Small intestine (tissue), 7 donors: ENCODE measurements around the gene HEPN1. TPM values are rescaled to one million over a fixed set of nuclear protein-coding genes. Genes with fewer than 3 reads are reported as not detected.
A peak's percentile ranks its signal among the peaks of the same experiment; 100 is the strongest.

Experiments
- DNase-seq, 2 donors: peaks; one replicate each; pipeline versions ENCODE4 v3.0.0 to v3.0.0-alpha.2; 2013
- FAIRE-seq: peaks from 2 replicates; lab custom pipeline; 2012; peaks lifted over from hg19 to GRCh38; lab: Jason Lieb, UNC
- H3K27ac ChIP-seq, 3 donors: one replicate each; pipeline ENCODE4 v1.5.1; 2013; ENCODE audit warnings: low read length in 2 of 3, mild to moderate bottlenecking in 2 of 3, control low read depth in 1 of 3, inconsistent platforms in 1 of 3, low read depth in 1 of 3, moderate library complexity in 1 of 3
- H3K27me3 ChIP-seq, 3 donors: one replicate each; pipeline ENCODE4 v1.6.1; 2013; ENCODE audit warnings: low read length in 3 of 3, inconsistent platforms in 1 of 3; ENCODE audit not compliant: control insufficient read depth in 3 of 3, insufficient read depth in 3 of 3
- H3K36me3 ChIP-seq, 3 donors: one replicate each; pipeline ENCODE4 v1.6.1; 2013; ENCODE audit warnings: low read length in 3 of 3, inconsistent platforms in 1 of 3, low read depth in 1 of 3, mild to moderate bottlenecking in 1 of 3, moderate library complexity in 1 of 3; ENCODE audit not compliant: control insufficient read depth in 3 of 3, insufficient read depth in 2 of 3
- H3K4me1 ChIP-seq, 3 donors: one replicate each; pipeline ENCODE4 v1.6.1; 2013; ENCODE audit warnings: low read length in 2 of 3, inconsistent platforms in 1 of 3, low read depth in 1 of 3, mild to moderate bottlenecking in 1 of 3, moderate library complexity in 1 of 3; ENCODE audit not compliant: control insufficient read depth in 3 of 3, insufficient read depth in 2 of 3
- H3K4me3 ChIP-seq, 3 donors: one replicate each; pipeline ENCODE4 v1.5.1; 2013; ENCODE audit warnings: low read length in 3 of 3, control low read depth in 1 of 3, inconsistent platforms in 1 of 3, low read depth in 1 of 3, mild to moderate bottlenecking in 1 of 3, moderate library complexity in 1 of 3
- H3K9me3 ChIP-seq, 2 donors: one replicate each; pipeline ENCODE4 v1.6.1; 2013; ENCODE audit warnings: low read depth in 1 of 2, low read length in 1 of 2; ENCODE audit not compliant: control insufficient read depth in 2 of 2, insufficient read depth in 1 of 2
- WGBS, 3 donors: extraction: QIAGEN DNeasy Blood & Tissue Kit; methylation state at CpG; one replicate each; pipeline ENCODE4 v1.1.7; 2013; 5-methylcytosine and 5-hydroxymethylcytosine counted together
- polyA plus RNA-seq, 4 donors: library from polyadenylated mRNA; stranded (reverse) in 3 of 4; unstranded in 1 of 4; fragments of 200-250 nt in 3 of 4; fragments of 120-200 nt in 1 of 4; gene quantifications; one replicate each; pipeline versions ENCODE4 v1.2.1 to v1.2.3, GENCODE V29; 2013
- donor health status: healthy with polysubstance abuse.
- donor health status: control.
- donor health status: control.
- donor health status: Bipolar disorder and iron deficiency.
- donor health status: healthy.

HEPN1 gene
- polyA plus RNA-seq, 4 donors: 0.06 TPM; not detected in 3

DNA sequence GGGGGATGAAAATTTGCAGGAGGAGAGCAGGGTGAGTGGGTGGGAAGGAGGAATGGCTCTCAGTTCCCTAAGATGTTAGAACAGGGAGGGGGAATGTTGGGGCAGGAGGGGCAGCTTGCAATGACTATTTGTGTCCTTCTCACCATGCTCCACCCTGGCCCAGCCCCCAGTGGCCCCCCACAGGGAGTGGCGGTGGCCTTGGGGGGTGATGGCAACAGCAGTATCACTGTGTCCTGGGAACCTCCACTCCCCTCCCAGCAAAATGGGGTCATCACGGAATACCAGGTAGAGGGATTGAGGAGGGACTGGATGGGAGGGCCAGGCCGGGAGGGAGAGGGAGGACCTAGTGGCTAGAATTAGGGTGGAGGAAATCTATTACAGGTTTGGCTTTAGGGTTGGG lies 43.6 kb upstream of the HEPN1 start:
- Histone ChIP-seq H3K36me3 (no peaks in the 10 kb centered on the region), H3K27me3 (peaks cover 0 to 69% (median 15%) of the 10 kb centered on the region in 3 donors), H3K4me3 (no peak overlapping the region), H3K9me3 (no peaks in the 10 kb centered on the region), H3K27ac (no peak overlapping the region), H3K4me1 (peaks cover 2 to 15% (median 4%) of the 10 kb centered on the region in 3 donors)
- FAIRE-seq (no peak), DNase-seq (no peak)
- 54 to 55% (median 54%) methylated on average over 3 of the region's 3 CpGs for WGBS, 3 donors

DNA sequence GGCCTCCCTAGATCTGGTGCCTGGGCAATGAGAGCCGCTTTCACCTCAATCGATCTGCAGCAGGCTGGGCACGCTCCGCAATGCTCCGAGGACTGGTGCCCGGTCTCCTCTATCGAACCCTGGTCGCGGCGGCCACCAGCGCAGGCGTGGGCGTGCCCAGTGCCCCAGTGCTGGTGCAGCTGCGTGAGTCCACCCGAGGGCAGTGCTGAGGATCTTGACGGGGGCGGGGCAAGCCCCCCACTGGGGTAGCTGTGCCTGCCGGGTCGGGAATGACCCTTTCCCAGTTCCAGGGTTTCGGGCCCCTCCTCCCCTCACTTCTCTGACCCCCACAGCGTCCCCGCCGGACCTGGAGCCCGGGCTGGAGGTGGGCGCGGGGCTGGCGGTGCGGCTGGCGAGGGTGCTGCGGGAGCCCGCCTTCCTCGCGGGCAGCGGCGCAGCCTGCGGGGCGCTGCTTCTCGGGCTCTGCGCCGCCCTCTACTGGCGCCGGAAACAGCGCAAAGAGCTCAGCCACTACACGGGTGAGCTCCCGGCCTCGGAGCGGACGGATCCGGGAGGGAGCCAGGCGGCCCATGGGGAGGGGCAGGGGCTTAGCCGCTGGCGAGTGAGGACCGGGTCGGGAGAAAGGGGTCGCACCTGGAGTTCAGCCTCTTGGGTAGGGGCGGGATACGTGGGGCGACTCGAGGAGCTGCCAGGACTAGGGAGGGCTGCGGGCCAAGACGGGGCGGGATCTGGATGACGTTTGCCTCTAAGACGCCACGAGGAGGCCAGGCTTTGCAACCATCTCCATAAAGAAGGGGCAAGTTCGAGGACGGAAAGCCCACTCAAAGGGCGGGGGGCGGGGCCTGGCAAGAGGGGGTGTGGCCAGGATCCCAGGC lies 42.9 kb upstream of the HEPN1 start:
- Histone ChIP-seq H3K27me3 (peaks cover 0 to 61% (median 9%) of the 10 kb centered on the region in 3 donors), H3K4me1 (peaks cover 2 to 15% (median 4%) of the 10 kb centered on the region in 3 donors), H3K4me3 (peak overlapping the region; percentile 33 to 64 (median 59)), H3K27ac (peak overlapping the region; percentile 59 to 94 (median 82)), H3K36me3 (no peaks in the 10 kb centered on the region), H3K9me3 (no peaks in the 10 kb centered on the region)
- FAIRE-seq (no peak), DNase-seq (peak; percentile 79 to 95)
- WGBS, 3 donors: 1 to 3% (median 1%) methylated on average over 58 to 69 of the region's 69 CpGs

DNA sequence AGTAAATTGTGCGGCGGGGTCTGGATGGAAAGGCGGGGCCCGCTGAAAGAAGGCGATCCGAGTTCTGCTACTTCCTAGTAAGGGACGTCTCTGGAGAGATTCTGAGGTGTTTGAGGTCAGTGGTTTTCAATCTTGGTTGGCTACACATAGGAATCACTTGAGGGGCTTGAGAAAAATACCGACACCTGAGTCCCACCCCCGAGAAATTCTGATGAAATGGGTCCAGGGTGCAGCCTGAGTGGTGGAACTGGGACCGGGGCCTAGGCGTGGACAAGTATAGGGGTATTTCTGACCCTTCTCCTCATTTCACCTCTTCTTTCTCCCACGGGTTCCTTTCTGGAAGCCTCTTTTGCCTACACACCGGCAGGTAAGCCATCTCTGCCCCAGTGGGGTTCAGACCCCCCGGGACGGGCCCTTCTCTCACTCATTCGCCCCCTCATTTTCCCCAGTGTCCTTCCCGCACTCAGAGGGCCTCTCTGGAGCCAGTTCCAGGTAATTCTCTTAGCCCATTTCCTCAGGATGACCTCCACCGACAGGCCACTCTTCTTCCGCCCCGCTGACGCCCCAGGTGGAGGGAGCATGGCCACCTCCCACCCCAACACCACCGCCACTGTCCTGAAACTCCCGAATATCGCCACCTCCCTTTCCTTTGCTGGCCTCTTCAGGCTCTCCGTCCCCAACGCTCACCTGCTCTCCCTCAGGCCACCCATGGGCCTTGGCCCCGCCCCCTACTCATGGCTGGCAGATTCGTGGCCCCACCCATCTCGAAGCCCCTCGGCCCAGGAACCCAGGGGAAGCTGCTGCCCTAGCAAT lies 42.0 kb upstream of the HEPN1 start:
- peak overlapping the region in 1 of 3 donors; percentile 94 for H3K27ac ChIP-seq

DNA sequence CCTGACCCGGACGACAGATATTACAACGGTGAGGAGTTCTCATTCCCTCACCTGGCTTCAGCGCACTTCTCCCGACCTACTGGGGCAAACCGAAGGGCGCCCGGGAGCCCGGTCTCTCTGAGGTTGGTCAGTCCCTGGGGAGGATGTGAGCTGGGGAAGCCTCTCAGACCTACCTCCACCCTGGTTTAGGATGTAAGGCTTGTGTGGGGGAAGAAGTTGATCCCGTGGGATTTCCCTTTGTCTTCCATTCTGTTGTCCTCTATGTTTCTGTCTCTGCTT lies 41.5 kb upstream of the HEPN1 start:
- FAIRE-seq: no peak
- Histone ChIP-seq H3K9me3 (no peaks in the 10 kb centered on the region), H3K4me3 (peak overlapping the region in 1 of 3 donors; percentile 64), H3K27ac (no peak overlapping the region), H3K4me1 (peaks cover 6 to 15% (median 8%) of the 10 kb centered on the region in 3 donors), H3K36me3 (no peaks in the 10 kb centered on the region), H3K27me3 (peaks cover 0 to 48% (median 7%) of the 10 kb centered on the region in 3 donors)
- no peak for DNase-seq
- 51 to 73% (median 62%) methylated on average over 10 of the region's 10 CpGs for WGBS, 3 donors

More for the DNA sequence above, 42.0 kb upstream of the HEPN1 start:
- 22 to 40% (median 37%) methylated on average over 29 to 30 of the region's 30 CpGs for WGBS, 3 donors
- Histone ChIP-seq H3K4me1 (peaks cover 2 to 15% (median 4%) of the 10 kb centered on the region in 3 donors), H3K4me3 (peak overlapping the region; percentile 33 to 64 (median 59)), H3K27me3 (peaks cover 0 to 54% (median 9%) of the 10 kb centered on the region in 3 donors), H3K9me3 (no peaks in the 10 kb centered on the region), H3K36me3 (no peaks in the 10 kb centered on the region)
- FAIRE-seq: no peak
- DNase-seq: peak; percentile 5 to 28

DNA sequence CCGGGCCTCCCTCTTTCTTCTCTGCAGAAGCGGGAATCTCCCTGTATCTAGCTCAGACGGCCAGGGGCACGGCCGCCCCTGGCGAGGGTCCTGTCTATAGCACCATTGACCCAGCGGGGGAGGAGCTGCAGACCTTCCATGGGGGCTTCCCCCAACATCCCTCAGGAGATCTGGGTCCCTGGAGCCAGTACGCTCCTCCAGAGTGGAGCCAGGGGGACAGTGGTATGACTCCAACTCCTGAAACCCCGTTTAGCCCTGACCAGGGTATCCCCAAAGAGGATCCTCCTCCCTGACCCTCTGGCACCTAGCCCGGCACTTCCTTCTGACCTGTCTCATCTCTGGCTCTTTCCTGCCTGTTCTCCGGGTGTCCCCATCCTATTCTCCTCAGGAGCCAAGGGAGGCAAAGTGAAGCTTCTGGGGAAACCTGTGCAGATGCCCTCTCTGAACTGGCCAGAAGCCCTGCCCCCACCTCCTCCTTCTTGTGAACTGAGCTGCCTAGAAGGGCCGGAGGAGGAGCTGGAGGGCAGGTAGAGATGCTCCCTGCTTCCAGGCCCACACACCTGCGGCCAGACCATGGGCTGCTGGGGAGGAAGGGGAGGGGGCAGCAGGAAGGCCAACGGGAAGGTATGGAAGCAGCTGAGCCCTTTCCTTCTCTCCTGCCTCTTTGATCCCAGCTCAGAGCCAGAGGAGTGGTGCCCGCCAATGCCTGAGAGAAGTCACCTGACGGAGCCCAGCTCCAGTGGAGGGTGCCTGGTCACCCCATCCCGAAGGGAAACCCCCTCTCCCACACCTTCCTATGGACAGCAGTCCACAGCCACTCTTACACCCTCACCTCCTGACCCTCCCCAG lies 40.9 kb upstream of the HEPN1 start:
- no peak overlapping the region for H3K27ac ChIP-seq
- peaks cover 0 to 42% (median 4%) of the 10 kb centered on the region in 3 donors for H3K27me3 ChIP-seq
- no peak overlapping the region for H3K4me3 ChIP-seq
- no peaks in the 10 kb centered on the region for H3K9me3 ChIP-seq
- peaks cover 6 to 15% (median 8%) of the 10 kb centered on the region in 3 donors for H3K4me1 ChIP-seq
- WGBS, 3 donors: 69 to 71% (median 70%) methylated on average over 15 to 17 of the region's 17 CpGs
- no peak for DNase-seq
- FAIRE-seq: no peak
- no peaks in the 10 kb centered on the region for H3K36me3 ChIP-seq

DNA sequence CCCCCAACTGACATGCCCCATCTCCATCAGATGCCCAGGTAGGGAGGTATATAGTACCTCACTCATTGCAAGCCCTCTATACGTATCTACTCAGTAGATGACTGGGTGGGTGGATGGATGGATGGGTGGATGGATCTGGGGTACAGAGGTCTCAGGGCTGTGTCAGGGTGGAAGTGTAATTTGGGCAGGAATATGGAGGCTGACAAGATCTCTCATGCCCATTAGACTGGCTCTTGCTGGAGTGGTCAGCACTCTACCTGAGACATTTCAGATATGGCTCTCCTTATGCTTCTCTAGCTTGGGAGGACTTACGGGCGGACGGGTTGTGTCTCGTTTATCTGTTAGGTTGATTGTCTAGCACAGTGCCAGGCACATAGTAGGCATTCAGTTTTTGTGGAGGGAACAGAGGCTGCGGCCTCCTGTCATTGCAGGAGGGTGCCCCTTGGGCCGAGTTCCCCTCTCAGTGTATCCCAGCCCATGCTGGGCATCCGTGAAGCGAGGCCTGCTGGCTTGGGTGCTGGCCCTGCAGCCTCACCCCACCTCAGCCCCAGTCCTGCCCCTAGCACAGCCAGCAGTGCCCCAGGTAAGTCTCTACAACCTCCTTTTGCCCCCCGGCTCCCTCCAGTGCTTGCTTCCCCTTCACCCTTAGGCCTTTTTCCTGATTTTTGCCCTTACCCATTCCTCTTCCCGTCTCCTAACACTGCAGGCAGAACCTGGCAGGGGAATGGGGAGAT lies 40.1 kb upstream of the HEPN1 start:
- H3K36me3 ChIP-seq: no peaks in the 10 kb centered on the region
- no peak overlapping the region for H3K27ac ChIP-seq
- 92 to 96% (median 94%) methylated on average over 11 of the region's 11 CpGs for WGBS, 3 donors
- no peak overlapping the region for H3K4me3 ChIP-seq
- H3K27me3 ChIP-seq: peaks cover 0 to 34% (median under 1%) of the 10 kb centered on the region in 3 donors
- DNase-seq: no peak
- H3K9me3 ChIP-seq: no peaks in the 10 kb centered on the region
- no peak for FAIRE-seq
- H3K4me1 ChIP-seq: peaks cover 6 to 15% (median 8%) of the 10 kb centered on the region in 3 donors

DNA sequence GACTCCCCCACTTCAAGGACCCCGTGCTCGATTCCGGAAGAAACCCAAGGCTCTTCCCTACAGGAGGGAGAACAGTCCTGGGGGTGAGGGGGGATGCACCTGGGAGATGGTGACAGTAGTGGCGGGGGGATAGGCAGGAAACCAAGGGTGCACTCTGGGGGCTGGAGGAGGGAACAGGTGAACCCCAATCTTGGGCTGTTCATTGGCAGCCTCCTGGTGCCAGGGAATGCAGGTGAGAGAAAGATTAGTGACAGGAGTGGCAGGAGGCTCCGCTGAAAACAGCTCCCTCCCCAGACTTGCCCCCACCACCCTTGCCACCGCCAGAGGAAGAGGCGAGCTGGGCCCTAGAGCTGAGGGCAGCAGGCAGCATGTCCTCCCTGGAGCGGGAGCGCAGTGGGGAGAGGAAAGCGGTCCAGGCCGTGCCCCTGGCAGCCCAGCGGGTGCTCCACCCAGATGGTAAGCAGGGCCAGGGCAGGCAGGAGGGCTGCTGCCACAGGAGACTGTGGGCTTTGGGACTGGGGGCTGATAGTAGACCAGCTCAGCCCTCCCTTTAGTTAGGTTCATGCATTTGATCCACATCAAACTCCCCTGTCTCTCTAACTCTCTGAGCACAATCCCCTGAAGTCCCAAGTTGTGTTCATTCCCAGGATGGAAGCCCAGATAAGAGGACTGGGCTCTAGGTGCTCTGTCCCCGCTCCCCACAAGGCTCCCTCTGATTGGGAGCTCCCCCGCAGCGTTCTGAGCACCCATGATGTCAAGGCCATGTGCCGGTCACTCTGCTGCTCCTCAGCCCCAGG lies 39.4 kb upstream of the HEPN1 start:
- WGBS, 3 donors: 83 to 91% (median 87%) methylated on average over 15 to 16 of the region's 16 CpGs
- no peak overlapping the region for H3K27ac ChIP-seq
- H3K9me3 ChIP-seq: no peaks in the 10 kb centered on the region
- peaks cover 0 to 28% (median 0%) of the 10 kb centered on the region in 3 donors for H3K27me3 ChIP-seq
- no peak for FAIRE-seq
- DNase-seq: no peak
- H3K36me3 ChIP-seq: no peaks in the 10 kb centered on the region
- H3K4me3 ChIP-seq: no peak overlapping the region
- peaks cover 6 to 15% (median 8%) of the 10 kb centered on the region in 3 donors for H3K4me1 ChIP-seq
